Progenitor cell of endocrine pancreas (in vitro differentiated cells): ENCODE results near the gene NEURL1. TPM values are rescaled to one million over a fixed set of nuclear protein-coding genes. Genes with fewer than 3 reads are reported as not detected.

Experiments used
- DNase-seq: peaks from one replicate; pipeline ENCODE4 v3.0.0; 2021; ENCODE audit warnings: low spot score; ENCODE audit not compliant: unreplicated experiment
- H3K27ac Mint-ChIP-seq: 2 replicates; pipeline ENCODE4 v1.8.0; 2021; ENCODE audit warnings: mild to moderate bottlenecking, moderate library complexity, mixed read lengths
- H3K27me3 Mint-ChIP-seq: 2 replicates; pipeline ENCODE4 v1.8.0; 2021; ENCODE audit warnings: mixed read lengths
- H3K36me3 Mint-ChIP-seq: 2 replicates; pipeline ENCODE4 v1.8.0; 2022; ENCODE audit warnings: mixed read lengths; ENCODE audit not compliant: insufficient read depth
- H3K4me1 Mint-ChIP-seq: 2 replicates; pipeline ENCODE4 v1.8.0; 2021; ENCODE audit warnings: low read depth, mixed read lengths
- H3K4me3 Mint-ChIP-seq: 2 replicates; pipeline ENCODE4 v1.8.0; 2021; ENCODE audit warnings: low read depth, mild to moderate bottlenecking, moderate library complexity, mixed read lengths
- H3K9me3 Mint-ChIP-seq: 2 replicates; pipeline ENCODE4 v1.8.0; 2021; ENCODE audit warnings: low read depth, mixed read lengths
- total RNA-seq: library from RNA; stranded (reverse); gene quantifications from 2 replicates; pipeline ENCODE4 v1.2.1, GENCODE V29; 2021
- TF ChIP-seq, protein P1 (sequence below): fragments of 200-600 bp; sonication (generic); IDR thresholded peaks from one replicate; pipeline ENCODE4 v1.5.0; 2021; ENCODE audit warnings: antibody characterized with exemption, mild to moderate bottlenecking; ENCODE audit not compliant: unreplicated experiment

NEURL1 gene
- total RNA-seq, 1 donor from 2014 or later = 21.5 TPM

DNA sequence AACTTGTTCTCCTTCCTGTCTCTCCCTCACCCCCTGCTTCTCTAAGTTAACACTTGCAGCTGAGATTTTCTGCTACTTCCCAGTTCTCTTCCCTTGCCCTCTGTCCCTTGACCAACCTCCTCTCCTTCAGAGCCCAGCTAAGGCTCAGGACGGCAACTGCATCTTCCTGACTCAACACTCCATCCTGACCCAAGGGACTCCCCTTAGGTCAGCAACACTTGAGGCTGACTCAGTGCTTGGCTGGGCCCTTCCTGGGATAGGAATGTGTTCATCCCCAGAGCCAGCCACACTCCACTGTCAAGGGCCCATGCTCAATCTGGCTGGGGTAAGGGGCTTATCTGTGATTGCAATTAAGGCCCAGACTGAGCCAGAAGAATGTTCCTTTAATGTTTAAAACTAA is 44.8 kb upstream of the NEURL1 start:
- Mint-ChIP-seq H3K27me3 (no peaks in the 10 kb centered on the region), H3K27ac (no peak overlapping the region), H3K9me3 (no peaks in the 10 kb centered on the region), H3K36me3 (peaks cover 14% of the 10 kb centered on the region), H3K4me3 (no peak overlapping the region), H3K4me1 (no peaks in the 10 kb centered on the region)
- TF ChIP-seq, protein P1, sequence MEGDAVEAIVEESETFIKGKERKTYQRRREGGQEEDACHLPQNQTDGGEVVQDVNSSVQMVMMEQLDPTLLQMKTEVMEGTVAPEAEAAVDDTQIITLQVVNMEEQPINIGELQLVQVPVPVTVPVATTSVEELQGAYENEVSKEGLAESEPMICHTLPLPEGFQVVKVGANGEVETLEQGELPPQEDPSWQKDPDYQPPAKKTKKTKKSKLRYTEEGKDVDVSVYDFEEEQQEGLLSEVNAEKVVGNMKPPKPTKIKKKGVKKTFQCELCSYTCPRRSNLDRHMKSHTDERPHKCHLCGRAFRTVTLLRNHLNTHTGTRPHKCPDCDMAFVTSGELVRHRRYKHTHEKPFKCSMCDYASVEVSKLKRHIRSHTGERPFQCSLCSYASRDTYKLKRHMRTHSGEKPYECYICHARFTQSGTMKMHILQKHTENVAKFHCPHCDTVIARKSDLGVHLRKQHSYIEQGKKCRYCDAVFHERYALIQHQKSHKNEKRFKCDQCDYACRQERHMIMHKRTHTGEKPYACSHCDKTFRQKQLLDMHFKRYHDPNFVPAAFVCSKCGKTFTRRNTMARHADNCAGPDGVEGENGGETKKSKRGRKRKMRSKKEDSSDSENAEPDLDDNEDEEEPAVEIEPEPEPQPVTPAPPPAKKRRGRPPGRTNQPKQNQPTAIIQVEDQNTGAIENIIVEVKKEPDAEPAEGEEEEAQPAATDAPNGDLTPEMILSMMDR = no peak
- DNase-seq = no peak

DNA sequence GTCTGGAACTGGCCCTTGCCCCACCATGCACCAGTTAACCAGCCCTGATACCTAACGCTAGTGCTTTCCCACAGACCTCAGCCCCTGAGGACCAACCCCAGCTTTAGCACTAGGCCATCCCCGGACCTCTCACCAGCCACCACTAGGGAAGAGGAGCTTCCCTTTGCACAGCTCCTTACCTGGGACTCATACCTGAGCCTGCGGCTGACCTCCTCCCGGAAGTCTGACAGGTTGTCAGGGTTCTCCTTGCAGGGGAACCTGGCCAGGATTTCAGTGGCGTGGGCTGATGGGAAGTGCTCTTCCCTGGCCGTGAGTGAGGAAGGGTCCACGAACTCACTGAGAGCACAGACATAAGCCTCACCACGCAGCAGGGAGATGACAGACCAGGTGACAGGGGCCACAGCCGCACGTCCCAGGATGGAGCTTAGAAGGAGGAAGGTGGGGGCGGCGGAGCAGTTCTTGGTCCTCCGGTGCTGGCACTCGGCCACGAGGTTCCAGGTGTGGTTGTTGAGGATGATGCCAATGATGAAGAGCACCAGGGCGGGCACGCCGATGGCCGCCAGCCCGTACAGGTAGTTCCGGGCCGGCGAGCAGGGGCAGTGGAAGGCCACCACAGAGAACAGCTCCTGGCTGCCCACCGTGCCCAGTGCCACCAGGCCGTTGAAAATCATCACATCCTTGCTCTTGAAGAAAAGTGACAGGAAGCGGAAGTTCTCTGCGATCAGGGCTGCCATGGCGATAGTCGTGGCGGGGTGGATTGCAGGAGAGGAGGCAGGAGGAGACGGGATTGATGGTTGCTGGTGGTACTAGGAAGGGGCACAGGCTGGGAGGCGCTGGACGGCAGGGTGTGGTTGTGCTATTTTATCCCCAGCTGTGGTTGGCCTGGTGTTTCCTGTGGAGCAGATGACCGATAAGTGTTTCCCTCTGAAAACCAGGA is 44.0 kb upstream of the NEURL1 start:
- Mint-ChIP-seq H3K9me3 (no peaks in the 10 kb centered on the region), H3K4me3 (no peak overlapping the region), H3K36me3 (peaks cover 12% of the 10 kb centered on the region), H3K27me3 (no peaks in the 10 kb centered on the region), H3K27ac (no peak overlapping the region), H3K4me1 (no peaks in the 10 kb centered on the region)
- TF ChIP-seq, protein P1 = no peak
- no peak for DNase-seq

DNA sequence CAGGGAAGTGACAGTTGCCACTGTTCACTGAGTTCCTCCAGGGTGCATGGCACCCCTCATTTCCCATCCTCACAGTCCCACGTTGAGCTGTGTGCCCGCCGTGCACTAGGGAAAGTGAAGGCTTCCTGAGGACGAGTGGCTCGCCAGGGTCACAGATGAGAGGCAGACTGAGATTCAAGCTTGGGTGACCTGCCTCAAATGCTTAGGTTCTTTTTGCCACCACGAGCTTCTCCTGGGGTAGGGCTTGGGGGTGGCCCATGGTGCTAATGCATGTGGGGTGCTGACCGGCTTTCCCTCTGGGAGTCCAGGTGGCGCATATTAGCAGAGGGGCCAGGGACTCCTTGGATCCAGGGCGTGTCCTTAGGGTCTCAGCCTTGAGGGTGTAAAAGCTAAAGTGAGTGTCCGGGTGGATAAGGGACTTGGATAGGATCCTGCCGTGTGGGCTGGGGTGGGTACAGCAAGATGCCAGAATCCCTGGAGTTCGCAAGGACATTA is 43.3 kb upstream of the NEURL1 start:
- H3K36me3 Mint-ChIP-seq = peaks cover 8% of the 10 kb centered on the region
- H3K27ac Mint-ChIP-seq = no peak overlapping the region
- TF ChIP-seq, protein P1 = no peak
- H3K4me1 Mint-ChIP-seq = no peaks in the 10 kb centered on the region
- H3K9me3 Mint-ChIP-seq = no peaks in the 10 kb centered on the region
- no peaks in the 10 kb centered on the region for H3K27me3 Mint-ChIP-seq
- H3K4me3 Mint-ChIP-seq = no peak overlapping the region
- DNase-seq = no peak

DNA sequence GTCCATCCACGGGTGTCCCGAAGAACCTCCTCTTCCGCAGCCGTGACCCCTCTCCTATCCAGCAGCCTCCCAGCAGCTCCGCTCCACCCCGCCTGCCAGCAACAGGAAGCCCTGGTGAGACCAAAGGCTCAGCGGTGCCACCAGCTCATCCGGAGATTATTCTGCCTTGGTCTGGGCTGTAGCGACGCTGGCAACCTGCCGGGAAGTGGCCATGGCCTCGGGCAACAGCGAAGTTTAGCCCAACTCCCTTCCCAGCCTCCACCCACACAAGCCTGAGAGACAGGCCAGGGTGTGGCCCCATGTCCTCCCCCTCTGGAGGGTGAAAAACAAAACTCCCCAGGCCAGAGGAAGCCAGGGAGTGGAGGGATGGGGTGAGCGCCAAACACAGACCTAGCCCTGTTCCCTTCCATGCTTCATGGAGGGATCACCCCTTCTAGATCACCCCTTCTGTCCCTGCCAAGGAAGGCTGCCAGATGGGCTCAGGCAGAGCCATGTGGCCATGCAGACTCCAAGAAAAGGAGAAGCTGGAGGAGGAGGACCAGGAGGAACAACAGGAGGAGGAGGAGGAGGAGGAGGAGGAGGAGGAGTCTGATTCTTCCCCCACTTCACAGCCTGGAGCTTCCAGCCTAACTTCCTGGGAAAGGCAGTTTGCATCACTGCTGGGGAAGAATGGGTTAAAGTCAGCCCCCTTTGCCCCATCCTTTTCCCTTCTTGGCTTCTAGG is 42.3 kb upstream of the NEURL1 start:
- no peaks in the 10 kb centered on the region for H3K4me1 Mint-ChIP-seq
- no peak for DNase-seq
- no peaks in the 10 kb centered on the region for H3K9me3 Mint-ChIP-seq
- H3K36me3 Mint-ChIP-seq = peaks cover 8% of the 10 kb centered on the region
- H3K27me3 Mint-ChIP-seq = no peaks in the 10 kb centered on the region
- H3K4me3 Mint-ChIP-seq = no peak overlapping the region
- TF ChIP-seq, protein P1 = no peak
- H3K27ac Mint-ChIP-seq = no peak overlapping the region

DNA sequence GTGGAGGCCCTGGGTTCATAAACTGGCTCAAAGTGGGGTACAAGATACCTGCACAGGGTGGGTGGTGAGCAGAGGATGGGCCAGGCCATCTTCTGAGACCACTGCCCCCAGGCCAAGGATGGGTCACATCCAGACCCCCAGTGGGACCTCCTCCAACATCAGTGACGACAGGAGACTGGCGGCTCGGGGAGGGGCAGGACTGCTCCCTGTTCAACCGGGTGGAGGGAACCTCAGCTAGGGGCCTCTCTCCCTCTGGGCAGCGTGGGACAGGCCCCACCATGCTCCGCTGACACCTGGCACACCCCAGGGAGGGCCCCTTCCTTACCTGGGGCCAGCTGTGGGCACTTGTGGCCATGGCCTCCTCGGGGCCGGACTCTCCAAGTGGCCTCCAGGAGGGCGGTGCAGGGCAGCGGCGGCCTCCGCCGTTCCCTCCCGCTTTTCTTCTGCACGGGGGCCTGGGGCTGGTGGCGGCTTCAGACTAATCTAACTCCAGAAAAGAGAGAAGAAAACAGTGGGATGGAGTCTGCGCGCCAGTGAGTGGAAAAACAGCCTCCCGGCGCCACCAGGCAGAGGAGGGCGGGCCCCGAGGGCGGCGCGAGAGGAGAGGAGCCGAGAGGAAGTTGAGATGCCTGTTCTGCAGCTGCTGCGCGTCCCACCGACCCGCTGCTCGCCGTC is 41.5 kb upstream of the NEURL1 start, which contains the start of gene CALHM2:
CALHM2 (minus strand) TSS at position 540 of the 675 bp plus-strand sequence. CDS start 2,429 bp downstream, outside the sequence.
- TF ChIP-seq, protein P1 = no peak
- Mint-ChIP-seq H3K27ac (no peak within 1 kb of the TSS), H3K4me1 (no peaks in the 10 kb centered on the region), H3K36me3 (peaks cover 6% of the 10 kb centered on the region), H3K4me3 (no peak within 1 kb of the TSS), H3K9me3 (no peaks in the 10 kb centered on the region), H3K27me3 (no peaks in the 10 kb centered on the region)
- no peak for DNase-seq
